ENCODE data around the gene ZNF638.
"Not testable (repeated sequence)": the region's sequence is repeated elsewhere in the genome, so short reads cannot be mapped to it uniquely, and the experiment has no call there.

ZNF638 gene

GRCh38 chr2:71330155-71330554, 1.4 kb upstream of the ZNF638 start:
- TF ChIP-seq ZNF70 (CRISPR knock-in tag; IDR thresholded peaks at IDR 0.05): no peak
- TF ChIP-seq ARNTL (CRISPR knock-in tag; IDR thresholded peaks at IDR 0.05; ENCODE audit: borderline replicate concordance, low read depth): no peak
- TF ChIP-seq CSRNP3 (CRISPR knock-in tag; IDR thresholded peaks at IDR 0.05): no peak
- TF ChIP-seq PATZ1 (CRISPR knock-in tag; IDR thresholded peaks at IDR 0.05; ENCODE audit: borderline replicate concordance): no peak
- TF ChIP-seq TCF4 (CRISPR knock-in tag; IDR thresholded peaks at IDR 0.05; ENCODE audit: borderline replicate concordance): no peak
- no peak for TF ChIP-seq ZNF8 (CRISPR knock-in tag; IDR thresholded peaks at IDR 0.05)
- no peak for TF ChIP-seq RARB (CRISPR knock-in tag; IDR thresholded peaks at IDR 0.05)
- no peak for TF ChIP-seq ZFP30 (CRISPR knock-in tag; IDR thresholded peaks at IDR 0.05)
- TF ChIP-seq SNAI2 (CRISPR knock-in tag; IDR thresholded peaks at IDR 0.05): no peak
- TF ChIP-seq ESRRG (CRISPR knock-in tag; IDR thresholded peaks at IDR 0.05): no peak
- no peak for TF ChIP-seq TOX (CRISPR knock-in tag; IDR thresholded peaks at IDR 0.05; ENCODE audit: borderline replicate concordance)
- no peak for TF ChIP-seq ISL1 (CRISPR knock-in tag; IDR thresholded peaks at IDR 0.05)
- TF ChIP-seq GLIS3 (CRISPR knock-in tag; IDR thresholded peaks at IDR 0.05): no peak
- TF ChIP-seq BACH2 (CRISPR knock-in tag; IDR thresholded peaks at IDR 0.05; ENCODE audit: borderline replicate concordance): no peak
- no peak for ATAC-seq

- ATAC-seq: no peak
- no peak for TF ChIP-seq ISL1 (CRISPR knock-in tag; IDR thresholded peaks at IDR 0.05)
- TF ChIP-seq ZFP3 (CRISPR knock-in tag; IDR thresholded peaks at IDR 0.05): no peak
- no peak for TF ChIP-seq TCF4 (CRISPR knock-in tag; IDR thresholded peaks at IDR 0.05; ENCODE audit: borderline replicate concordance)
- TF ChIP-seq PPARA (CRISPR knock-in tag; IDR thresholded peaks at IDR 0.05; ENCODE audit: borderline replicate concordance): no peak
- no peak for TF ChIP-seq ZFP30 (CRISPR knock-in tag; IDR thresholded peaks at IDR 0.05)
- no peak for TF ChIP-seq ARNTL (CRISPR knock-in tag; IDR thresholded peaks at IDR 0.05; ENCODE audit: borderline replicate concordance, low read depth)
- TF ChIP-seq POU6F1 (CRISPR knock-in tag; IDR thresholded peaks at IDR 0.05; ENCODE audit: borderline replicate concordance, low read depth): no peak
- no peak for TF ChIP-seq TOX (CRISPR knock-in tag; IDR thresholded peaks at IDR 0.05; ENCODE audit: borderline replicate concordance)
- no peak for TF ChIP-seq ESRRG (CRISPR knock-in tag; IDR thresholded peaks at IDR 0.05)
- TF ChIP-seq ZNF565 (CRISPR knock-in tag; conservative IDR thresholded peaks at IDR 0.05; ENCODE audit: low read depth): no peak
- no peak for TF ChIP-seq RARB (CRISPR knock-in tag; IDR thresholded peaks at IDR 0.05)
Observed at GRCh38 chr2:71330585-71331330, 824 bp upstream of the ZNF638 start.

GRCh38 chr2:71331331-71331580, 326 bp upstream of the ZNF638 start:
- not testable (repeated sequence) for ATAC-seq

GRCh38 chr2:71332435-71332796, 834 bp downstream of the ZNF638 start:
- TF ChIP-seq SNAI2 (CRISPR knock-in tag; IDR thresholded peaks at IDR 0.05): no peak
- no peak for TF ChIP-seq OSR1 (CRISPR knock-in tag; IDR thresholded peaks at IDR 0.05)
- ATAC-seq: no peak

- TF ChIP-seq OSR1 (CRISPR knock-in tag; IDR thresholded peaks at IDR 0.05): no peak
- no peak for ATAC-seq
Observed at GRCh38 chr2:71333619-71334018, 2.0 kb downstream of the ZNF638 start.

GRCh38 chr2:71336384-71336783, 4.8 kb downstream of the ZNF638 start:
- no peak for ATAC-seq
- TF ChIP-seq SNAI2 (CRISPR knock-in tag; IDR thresholded peaks at IDR 0.05) (no peak), TOX (CRISPR knock-in tag; IDR thresholded peaks at IDR 0.05; ENCODE audit: borderline replicate concordance) (no peak), OSR1 (CRISPR knock-in tag; IDR thresholded peaks at IDR 0.05) (no peak), POU6F1 (CRISPR knock-in tag; IDR thresholded peaks at IDR 0.05; ENCODE audit: borderline replicate concordance, low read depth) (no peak), ZNF8 (CRISPR knock-in tag; IDR thresholded peaks at IDR 0.05) (no peak), RARB (CRISPR knock-in tag; IDR thresholded peaks at IDR 0.05) (no peak), CSRNP3 (CRISPR knock-in tag; IDR thresholded peaks at IDR 0.05) (no peak), ZFP30 (CRISPR knock-in tag; IDR thresholded peaks at IDR 0.05) (no peak), GLIS3 (CRISPR knock-in tag; IDR thresholded peaks at IDR 0.05) (no peak), PATZ1 (CRISPR knock-in tag; IDR thresholded peaks at IDR 0.05; ENCODE audit: borderline replicate concordance) (no peak), CSDC2 (CRISPR knock-in tag; IDR thresholded peaks at IDR 0.05) (no peak)
